Smooth muscle cell (in vitro differentiated cells): ENCODE data around the gene CXorf65. TPM values are rescaled to one million over a fixed set of nuclear protein-coding genes. Genes with fewer than 3 reads are reported as not detected.

Experiments used
- DNase-seq: peaks from one replicate; lab custom pipeline; 2025; ENCODE audit not compliant: unreplicated experiment; lab: John Stamatoyannopoulos, UW
- H2AFZ ChIP-seq: fragments of 200-600 bp; sonication (generic); 2 replicates; pipeline ENCODE4 v1.6.0; 2016; ENCODE audit warnings: antibody characterized with exemption, low read depth, mild to moderate bottlenecking
- H3F3A ChIP-seq: fragments of 200-600 bp; sonication (generic); 2 replicates; pipeline ENCODE4 v1.6.0; 2017; ENCODE audit warnings: antibody characterized with exemption, low read depth
- H3K27ac ChIP-seq: fragments of 200-600 bp; sonication (generic); 2 replicates; pipeline ENCODE4 v1.5.1; 2016; ENCODE audit warnings: low read depth, mild to moderate bottlenecking
- H3K27me3 ChIP-seq: fragments of 200-600 bp; sonication (generic); 2 replicates; pipeline ENCODE4 v1.6.1; 2016; ENCODE audit warnings: low read depth, mild to moderate bottlenecking
- H3K36me3 ChIP-seq: fragments of 200-600 bp; sonication (generic); 2 replicates; pipeline ENCODE4 v1.5.1; 2016; ENCODE audit warnings: low read depth
- H3K4me1 ChIP-seq: fragments of 200-600 bp; sonication (generic); 2 replicates; pipeline ENCODE4 v1.5.1; 2016; ENCODE audit warnings: low read depth
- H3K4me2 ChIP-seq: fragments of 200-600 bp; sonication (generic); 2 replicates; pipeline ENCODE4 v1.6.0; 2016; ENCODE audit warnings: mild to moderate bottlenecking
- H3K4me3 ChIP-seq: fragments of 200-600 bp; sonication (generic); 2 replicates; pipeline ENCODE4 v1.5.1; 2016; ENCODE audit warnings: mild to moderate bottlenecking
- H3K79me2 ChIP-seq: fragments of 200-600 bp; sonication (generic); 2 replicates; pipeline ENCODE4 v1.6.0; 2016; ENCODE audit warnings: low read depth, mild to moderate bottlenecking
- H3K9ac ChIP-seq: fragments of 200-600 bp; sonication (generic); 2 replicates; pipeline ENCODE4 v1.6.0; 2016; ENCODE audit warnings: low read depth
- H3K9me3 ChIP-seq: fragments of 200-600 bp; sonication (generic); replicated peaks from 2 replicates; pipeline ENCODE4 v1.5.1; 2016; ENCODE audit warnings: low read depth
- H4K20me1 ChIP-seq: fragments of 200-600 bp; sonication (generic); 2 replicates; pipeline ENCODE4 v1.6.0; 2016; ENCODE audit warnings: low read depth
- WGBS: methylation state at CpG from one replicate; pipeline ENCODE4 v1.1.7; 2016; ENCODE audit warnings: low lambda C conversion rate; 5-methylcytosine and 5-hydroxymethylcytosine counted together
- polyA plus RNA-seq: library from polyadenylated mRNA; unstranded; fragments of >200 nt; fragmentation: Nextera tagmentation; extraction: Ambion mirVana; gene quantifications from 2 replicates; pipeline ENCODE4 v1.2.1, GENCODE V29; 2016
- total RNA-seq: library from RNA; depleted of rRNA; stranded (reverse); fragments of >200 nt; gene quantifications from 2 replicates; pipeline ENCODE4 v1.2.3, GENCODE V29; 2014
- TF ChIP-seq, protein P1 (sequence below): fragments of 200-600 bp; sonication (generic); IDR thresholded peaks from 2 replicates; pipeline ENCODE4 v1.5.1; 2017; ENCODE audit warnings: borderline replicate concordance, mild to moderate bottlenecking, antibody characterized with exemption; ENCODE audit not compliant: insufficient read depth, poor library complexity, severe bottlenecking

The CXorf65 gene
- total and polyA plus RNA-seq, 2 experiments from 2014 or later = not detected

DNA sequence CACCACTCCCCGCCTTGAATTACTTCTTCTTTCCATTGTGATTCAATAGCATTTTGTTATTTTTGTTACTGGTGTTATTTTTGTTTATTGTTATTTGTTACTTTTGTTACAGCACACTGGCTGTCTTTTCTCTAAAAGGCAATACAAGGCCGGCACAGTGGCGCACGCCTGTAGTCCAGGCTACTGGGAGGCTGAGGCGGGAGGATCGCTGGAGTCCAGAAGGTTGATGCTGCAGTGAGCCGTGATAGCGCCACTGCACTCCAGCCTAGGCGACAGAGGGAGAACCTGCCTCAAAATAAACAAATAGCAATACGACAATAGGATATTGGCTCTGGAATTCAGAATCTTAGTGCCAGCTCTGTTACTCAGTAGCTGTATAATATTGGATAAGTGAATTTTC lies 10.8 kb upstream of the CXorf65 start:
- no peak overlapping the region for H3K4me3 ChIP-seq
- no peaks in the 10 kb centered on the region for H3K36me3 ChIP-seq
- H3K79me2 ChIP-seq = peaks cover 4% of the 10 kb centered on the region
- no peaks in the 10 kb centered on the region for H3K9me3 ChIP-seq
- no peak overlapping the region for H2AFZ ChIP-seq
- no peaks in the 10 kb centered on the region for H3K4me1 ChIP-seq
- TF ChIP-seq, protein P1, sequence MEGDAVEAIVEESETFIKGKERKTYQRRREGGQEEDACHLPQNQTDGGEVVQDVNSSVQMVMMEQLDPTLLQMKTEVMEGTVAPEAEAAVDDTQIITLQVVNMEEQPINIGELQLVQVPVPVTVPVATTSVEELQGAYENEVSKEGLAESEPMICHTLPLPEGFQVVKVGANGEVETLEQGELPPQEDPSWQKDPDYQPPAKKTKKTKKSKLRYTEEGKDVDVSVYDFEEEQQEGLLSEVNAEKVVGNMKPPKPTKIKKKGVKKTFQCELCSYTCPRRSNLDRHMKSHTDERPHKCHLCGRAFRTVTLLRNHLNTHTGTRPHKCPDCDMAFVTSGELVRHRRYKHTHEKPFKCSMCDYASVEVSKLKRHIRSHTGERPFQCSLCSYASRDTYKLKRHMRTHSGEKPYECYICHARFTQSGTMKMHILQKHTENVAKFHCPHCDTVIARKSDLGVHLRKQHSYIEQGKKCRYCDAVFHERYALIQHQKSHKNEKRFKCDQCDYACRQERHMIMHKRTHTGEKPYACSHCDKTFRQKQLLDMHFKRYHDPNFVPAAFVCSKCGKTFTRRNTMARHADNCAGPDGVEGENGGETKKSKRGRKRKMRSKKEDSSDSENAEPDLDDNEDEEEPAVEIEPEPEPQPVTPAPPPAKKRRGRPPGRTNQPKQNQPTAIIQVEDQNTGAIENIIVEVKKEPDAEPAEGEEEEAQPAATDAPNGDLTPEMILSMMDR = no peak
- no peak for DNase-seq
- no peak overlapping the region for H3K9ac ChIP-seq
- 88% methylated on average over 10 of the region's 10 CpGs for WGBS
- H3K27me3 ChIP-seq = no peaks in the 10 kb centered on the region
- peak overlapping the region; percentile 82 for H3K4me2 ChIP-seq
- H3F3A ChIP-seq = no peaks in the 10 kb centered on the region
- no peak overlapping the region for H3K27ac ChIP-seq
- H4K20me1 ChIP-seq = no peaks in the 10 kb centered on the region

DNA sequence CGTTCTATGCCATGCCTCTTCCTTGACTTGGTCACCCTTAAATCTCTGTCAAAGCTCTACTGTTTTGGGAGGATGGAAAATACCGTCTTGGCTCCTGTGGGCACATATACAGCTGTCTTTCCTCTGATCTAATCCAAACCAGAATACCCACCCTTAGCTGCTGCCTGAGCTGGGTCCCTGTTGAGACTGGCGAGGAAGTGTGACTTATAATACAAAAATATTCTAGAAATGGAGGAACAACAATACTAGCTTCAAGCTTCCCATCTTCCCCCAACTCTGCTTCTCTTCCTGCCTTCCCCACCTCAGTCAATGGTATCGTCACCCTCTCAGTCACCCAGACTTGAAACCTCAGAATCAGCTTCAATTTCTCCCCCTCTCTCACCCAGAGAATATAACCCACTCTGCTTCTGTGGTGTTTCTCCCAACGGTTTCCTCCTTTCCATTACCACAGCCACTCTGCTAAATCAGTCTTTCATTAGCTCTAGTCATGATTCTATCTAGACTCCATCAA lies 5.4 kb upstream of the CXorf65 start:
- no peaks in the 10 kb centered on the region for H3K36me3 ChIP-seq
- H3K4me2 ChIP-seq = no peak overlapping the region
- no peaks in the 10 kb centered on the region for H3K4me1 ChIP-seq
- TF ChIP-seq, protein P1 = no peak
- no peak overlapping the region for H3K27ac ChIP-seq
- H3K9me3 ChIP-seq = no peaks in the 10 kb centered on the region
- no peaks in the 10 kb centered on the region for H3K27me3 ChIP-seq
- 70% methylated on average over 5 of the region's 5 CpGs for WGBS
- no peak for DNase-seq
- H2AFZ ChIP-seq = no peak overlapping the region
- no peaks in the 10 kb centered on the region for H4K20me1 ChIP-seq
- no peaks in the 10 kb centered on the region for H3K79me2 ChIP-seq
- H3K9ac ChIP-seq = no peak overlapping the region
- no peak overlapping the region for H3K4me3 ChIP-seq
- H3F3A ChIP-seq = no peaks in the 10 kb centered on the region

DNA sequence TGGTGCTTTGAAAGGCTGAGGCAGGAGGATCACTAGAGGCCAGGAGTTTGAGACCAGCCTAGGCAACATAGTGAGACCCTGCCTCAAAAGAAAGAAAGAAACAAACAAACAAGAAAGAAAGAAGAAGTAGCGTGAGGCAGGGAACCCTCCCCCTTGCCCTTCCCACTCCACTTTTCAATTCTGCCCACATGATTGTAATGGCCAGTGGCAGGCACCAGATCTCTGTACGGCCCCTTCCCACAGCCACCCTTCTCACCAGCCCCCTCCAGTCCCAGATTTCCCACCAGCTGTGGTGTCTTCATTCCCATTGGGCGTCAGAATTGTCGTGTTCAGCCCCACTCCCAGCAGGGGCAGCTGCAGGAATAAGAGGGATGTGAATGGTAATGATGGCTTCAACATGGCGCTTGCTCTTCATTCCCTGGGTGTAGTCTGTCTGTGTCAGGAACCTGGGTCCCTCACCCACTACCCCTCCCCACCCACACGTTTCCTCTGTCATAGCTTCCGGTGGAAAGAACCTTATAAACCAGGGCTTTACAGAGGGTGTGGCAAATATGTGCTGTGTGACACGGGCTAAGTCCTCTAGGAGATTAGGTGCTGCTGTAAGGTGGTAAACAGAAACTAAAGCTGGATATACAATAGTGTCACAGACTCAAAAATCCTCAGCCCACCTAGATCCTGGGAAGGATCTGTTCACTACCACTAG lies 4.8 kb upstream of the CXorf65 start, which contains the start of gene IL2RG:
TSS of gene IL2RG (minus strand) at position 437 of the 703 bp plus-strand sequence. CDS start at position 399, 38 bp downstream.
- 63% methylated on average over 8 of the region's 8 CpGs for WGBS
- Histone ChIP-seq H3K79me2 (no peaks in the 10 kb centered on the region), H3K4me2 (no peak within 1 kb of the TSS), H4K20me1 (no peaks in the 10 kb centered on the region), H3K4me3 (no peak within 1 kb of the TSS), H3K4me1 (no peaks in the 10 kb centered on the region), H3K36me3 (no peaks in the 10 kb centered on the region), H3F3A (no peaks in the 10 kb centered on the region), H3K27me3 (no peaks in the 10 kb centered on the region), H3K9ac (no peak within 1 kb of the TSS), H3K9me3 (no peaks in the 10 kb centered on the region), H3K27ac (no peak within 1 kb of the TSS), H2AFZ (no peak within 1 kb of the TSS)
- TF ChIP-seq, protein P1 = no peak
- DNase-seq = no peak

DNA sequence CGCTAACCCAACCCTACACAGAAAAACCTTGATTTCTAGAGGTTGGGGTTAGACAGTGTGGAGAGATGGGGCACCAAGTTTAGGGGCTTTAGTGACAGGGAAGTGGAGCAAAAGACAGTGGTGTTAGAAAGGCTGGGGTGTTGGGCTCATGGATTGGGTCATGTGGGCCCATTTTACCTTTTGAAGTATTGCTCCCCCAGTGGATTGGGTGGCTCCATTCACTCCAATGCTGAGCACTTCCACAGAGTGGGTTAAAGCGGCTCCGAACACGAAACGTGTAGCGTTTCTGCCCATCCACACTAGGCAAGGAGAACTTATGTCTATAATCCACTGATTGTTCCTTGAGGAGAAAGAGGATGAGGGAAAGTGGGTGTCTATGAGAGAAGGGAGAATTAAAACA lies 2.5 kb upstream of the CXorf65 start:
- Histone ChIP-seq H3K36me3 (no peaks in the 10 kb centered on the region), H2AFZ (no peak overlapping the region), H4K20me1 (no peaks in the 10 kb centered on the region), H3K27ac (no peak overlapping the region), H3K4me2 (no peak overlapping the region), H3K4me3 (no peak overlapping the region), H3F3A (no peaks in the 10 kb centered on the region), H3K9ac (no peak overlapping the region), H3K4me1 (no peaks in the 10 kb centered on the region), H3K9me3 (no peaks in the 10 kb centered on the region), H3K79me2 (no peaks in the 10 kb centered on the region), H3K27me3 (no peaks in the 10 kb centered on the region)
- WGBS = 86% methylated on average over 6 of the region's 6 CpGs
- DNase-seq = no peak
- TF ChIP-seq, protein P1 = no peak
